ENCODE measurements around the gene PHF8.

Gene PHF8

DNA sequence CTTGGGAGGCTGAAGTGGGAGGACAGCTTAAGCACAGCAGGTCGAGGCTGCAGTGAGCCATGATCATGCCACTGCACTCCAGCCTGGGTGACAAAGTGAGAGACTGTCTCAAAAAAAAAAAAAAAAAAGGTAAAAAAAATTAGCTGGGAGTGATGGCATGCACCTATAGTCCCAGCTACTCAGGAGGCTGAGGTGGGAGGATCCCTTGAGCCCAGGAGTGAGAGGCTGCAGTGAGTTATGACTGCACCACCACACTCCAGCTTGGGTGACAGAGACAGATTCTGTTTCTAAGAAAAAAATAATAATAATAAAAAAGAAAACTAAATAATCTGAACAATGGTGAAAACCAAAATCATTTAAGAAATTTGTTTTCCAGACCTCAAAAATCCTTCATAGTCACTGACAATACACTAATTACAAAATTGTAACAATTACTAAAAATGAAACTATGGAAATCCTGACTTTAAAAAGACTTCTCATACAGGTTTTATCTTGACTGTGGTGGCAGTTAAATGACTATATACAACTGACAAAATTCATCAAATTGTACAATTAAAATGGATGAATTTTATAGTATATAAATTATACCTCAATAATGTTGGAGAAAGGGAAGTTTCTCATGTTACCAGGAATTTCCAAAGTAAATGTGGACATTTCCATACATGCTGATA lies 31.3 kb downstream of the PHF8 start:
- no peak for DNase-seq

DNA sequence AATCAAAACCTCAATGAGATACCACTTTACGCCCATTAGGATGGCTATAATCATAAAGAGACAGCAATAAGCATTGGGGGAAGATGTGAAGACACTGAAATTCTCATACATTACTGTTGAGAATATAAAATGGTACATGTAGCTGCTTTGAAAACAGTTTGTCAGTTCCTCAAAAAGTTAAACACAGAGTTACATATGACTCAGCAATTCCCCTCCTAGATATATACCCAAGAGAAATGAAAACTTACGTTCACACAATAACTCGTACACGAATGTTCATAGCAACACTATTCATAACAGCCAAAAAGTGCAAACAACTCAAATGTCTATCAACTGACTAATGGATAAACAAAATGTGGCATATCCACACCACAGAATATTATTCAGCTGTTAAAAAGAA lies 36.6 kb downstream of the PHF8 start:
- no peak for DNase-seq

DNA sequence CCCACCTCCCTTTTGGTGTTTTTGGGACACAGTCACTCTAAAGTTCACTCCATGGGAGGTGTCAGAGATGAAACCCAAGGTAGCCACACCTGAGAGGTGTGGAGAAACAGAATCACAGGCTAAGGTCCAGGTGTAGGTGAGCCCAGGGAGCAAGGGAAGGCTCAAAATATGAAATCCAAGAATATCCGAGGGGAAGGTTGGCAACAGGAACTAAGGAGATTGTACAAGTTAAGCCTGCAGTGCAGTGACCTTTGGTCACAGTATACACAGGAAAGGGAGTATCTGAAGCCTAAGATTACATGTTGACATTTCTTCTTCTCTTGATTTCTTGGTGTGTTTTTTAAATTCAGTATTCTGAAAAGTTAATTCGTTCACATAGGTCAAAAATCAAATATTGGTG lies 46.5 kb downstream of the PHF8 start:
- no peak for DNase-seq

GRCh38 chrX:53992589-53992988 lies 51.7 kb downstream of the PHF8 start:
- no peak for DNase-seq

GRCh38 chrX:53990171-53990570 lies 54.1 kb downstream of the PHF8 start:
- DNase-seq = no peak

DNA sequence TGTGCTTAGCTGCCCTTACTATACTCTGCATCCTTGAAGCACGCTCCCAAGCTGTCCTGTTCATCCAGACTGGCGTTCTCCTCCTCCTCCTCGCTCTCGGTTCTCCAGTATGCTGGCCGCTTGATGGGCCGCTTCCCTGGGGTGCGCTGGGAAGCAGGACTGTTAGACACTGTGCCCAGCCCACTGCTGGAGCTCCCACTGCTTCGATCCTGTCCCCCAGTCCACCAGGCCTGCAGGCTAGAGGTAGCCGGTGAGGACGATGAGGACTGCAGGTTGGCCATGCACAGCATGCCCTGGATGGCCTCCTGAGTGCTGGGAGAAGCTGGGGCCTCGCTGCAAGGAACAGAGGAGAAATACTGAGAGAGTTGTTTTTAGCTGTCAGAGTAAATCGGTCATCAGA lies 59.4 kb downstream of the PHF8 start:
- DNase-seq = no peak

DNA sequence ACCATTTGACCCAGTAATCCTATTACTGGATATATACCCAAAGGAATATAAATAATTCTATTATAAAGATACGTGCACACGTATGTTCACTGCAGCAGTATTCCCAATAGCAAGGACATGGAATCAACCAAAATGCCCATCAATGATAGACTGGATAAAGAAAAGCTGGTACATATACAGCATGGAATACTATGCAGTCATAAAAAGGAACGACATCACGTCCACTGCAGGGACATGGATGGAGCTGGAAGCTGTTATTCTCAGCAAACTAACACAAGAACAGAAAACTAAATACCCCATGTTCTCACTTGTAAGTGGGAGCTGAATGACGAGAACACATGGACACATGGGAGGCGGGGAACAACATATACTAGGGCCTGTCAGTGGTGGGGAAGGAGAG lies 69.7 kb downstream of the PHF8 start:
- DNase-seq = no peak

GRCh38 chrX:53969540-53969939 lies 74.7 kb downstream of the PHF8 start:
- no peak for DNase-seq

DNA sequence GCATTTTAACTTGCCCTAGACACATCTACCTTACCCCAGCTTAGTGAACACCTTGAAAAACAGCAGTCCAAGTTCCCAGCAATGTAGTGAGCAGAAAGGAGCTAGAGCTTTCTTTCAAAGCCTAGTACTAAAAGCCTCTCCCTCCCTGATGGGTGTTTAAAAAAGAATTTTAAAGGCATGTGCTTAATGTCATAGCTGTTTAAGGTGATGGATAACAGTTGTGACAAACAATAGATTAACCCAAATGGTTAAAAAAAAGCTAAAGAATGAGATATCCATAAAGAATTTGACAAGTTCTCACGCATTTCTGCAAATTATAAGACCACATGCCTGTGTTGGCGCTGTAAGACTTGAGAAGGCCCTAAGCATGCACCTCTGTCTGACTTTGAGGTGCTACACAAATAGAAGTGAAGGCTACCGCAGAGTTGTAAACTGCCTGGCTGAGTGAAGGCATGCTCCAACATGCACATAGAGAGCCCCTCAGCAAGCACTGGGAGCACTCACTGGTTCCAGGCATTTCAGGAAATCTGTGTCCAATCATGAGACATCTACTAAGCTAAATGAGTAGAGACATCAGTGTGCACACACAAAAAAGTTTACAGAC lies 94.0 kb downstream of the PHF8 start:
- DNase-seq = no peak

DNA sequence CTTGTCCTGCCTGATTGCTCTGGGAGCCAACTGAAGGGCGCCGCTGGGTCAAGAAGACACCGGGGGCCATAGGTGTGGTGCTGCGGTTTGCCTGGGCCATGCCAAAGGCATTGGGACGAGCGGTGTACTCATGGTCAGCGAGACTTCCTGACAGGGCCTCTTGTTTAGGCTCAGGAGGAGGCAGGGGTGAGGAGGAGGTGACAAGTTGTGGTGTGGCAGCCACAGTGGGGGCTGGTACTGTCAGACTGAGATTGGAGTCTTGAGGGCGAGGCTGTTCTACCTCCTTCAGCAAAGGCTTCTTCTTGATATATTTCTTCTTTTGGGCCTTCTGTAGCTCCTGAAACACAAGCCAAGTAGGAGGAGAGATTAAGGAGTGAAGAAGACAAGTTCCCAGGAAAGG lies 104.1 kb downstream of the PHF8 start:
- no peak for DNase-seq

DNA sequence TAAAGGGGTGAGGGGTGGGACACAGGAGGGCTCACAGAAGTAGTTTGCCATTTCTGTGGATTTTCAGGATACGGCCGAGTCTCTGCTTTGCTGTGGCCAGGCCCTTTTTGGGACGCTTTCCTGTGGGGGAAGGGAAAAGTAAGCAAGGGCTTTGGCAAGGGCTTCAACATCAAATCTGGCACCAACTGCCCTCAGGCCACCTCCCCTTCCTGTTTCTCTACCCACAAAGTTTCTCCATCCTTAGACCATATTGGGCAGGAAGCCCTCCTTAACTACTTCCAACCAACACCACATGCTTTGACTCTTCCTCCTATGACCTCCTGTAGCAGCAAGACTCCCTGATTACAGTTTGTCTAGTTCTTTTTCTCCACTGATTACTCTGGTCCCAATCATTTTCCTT lies 105.1 kb downstream of the PHF8 start:
- DNase-seq = no peak

DNA sequence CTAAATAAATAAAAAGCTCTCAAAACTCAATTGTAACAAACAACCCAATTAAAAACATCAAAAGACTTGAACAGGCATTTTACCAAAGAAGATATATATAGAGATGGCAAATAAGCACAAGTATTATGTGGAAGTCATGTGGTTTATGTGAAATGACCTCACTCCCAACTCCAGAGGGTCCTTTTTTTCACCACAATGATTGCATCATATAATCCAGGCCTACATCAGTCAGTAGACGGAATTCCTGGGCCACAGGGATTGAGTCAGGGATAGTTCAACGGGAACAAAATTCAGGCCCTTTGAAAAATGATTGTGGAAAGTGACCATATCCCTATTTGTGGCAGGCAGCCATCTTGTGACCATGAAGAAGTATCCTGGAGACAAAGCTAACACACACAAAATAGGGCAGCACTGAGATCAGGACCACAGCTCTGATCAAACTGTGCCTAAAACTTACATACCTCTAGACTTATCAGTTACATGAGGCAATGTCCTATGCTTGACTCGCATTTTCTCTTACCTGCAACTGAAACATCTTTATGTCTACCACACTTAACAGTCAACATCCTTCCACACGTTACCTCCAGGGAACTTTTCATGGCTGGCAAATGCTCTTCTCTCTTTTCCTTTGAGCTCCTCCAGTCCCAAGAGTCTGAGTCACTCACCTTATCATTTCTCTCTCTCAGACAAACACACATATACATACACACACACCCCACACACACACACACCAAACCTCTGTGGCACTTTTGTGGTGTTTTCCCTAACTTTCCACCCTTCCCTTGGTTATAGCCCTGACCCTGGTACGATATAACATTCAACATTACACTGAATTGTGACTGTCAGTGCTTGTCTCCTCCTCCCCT lies 113.5 kb downstream of the PHF8 start:
- DNase-seq = no peak

- DNase-seq = no peak
Observed at GRCh38 chrX:53926030-53926429, 118.2 kb downstream of the PHF8 start.

DNA sequence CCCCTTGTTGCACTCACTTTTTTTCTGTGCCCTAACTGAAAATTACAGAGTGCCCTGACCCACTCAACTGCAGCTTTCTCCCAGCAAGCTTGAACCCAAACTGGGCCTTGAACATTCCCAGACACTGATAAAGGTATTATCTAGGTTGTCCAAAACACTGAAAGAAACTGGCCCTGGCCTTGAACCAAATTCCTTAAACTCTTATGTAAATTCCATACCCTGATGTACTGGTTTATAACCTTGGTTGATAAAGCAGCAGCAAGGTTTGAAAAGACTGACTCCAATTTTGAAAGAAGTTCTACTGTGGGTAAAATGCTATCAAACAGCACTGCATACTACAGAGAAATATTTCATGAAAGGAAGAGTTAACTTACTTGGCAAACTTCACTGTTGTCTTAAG lies 125.6 kb downstream of the PHF8 start:
- no peak for DNase-seq

GRCh38 chrX:53900623-53901022 lies 143.7 kb downstream of the PHF8 start:
- DNase-seq = no peak

- no peak for DNase-seq
Observed at GRCh38 chrX:53895270-53895669, 149.0 kb downstream of the PHF8 start.

All from NCI-H2171 treated with DMSO at 0.1 percent for 48 hours (cell line).